GM19467 (cell line): ENCODE results near the gene AFF3.
"Not testable (repeated sequence)": the region's sequence is repeated elsewhere in the genome, so short reads cannot be mapped to it uniquely, and the experiment has no call there.

Source experiments
- ATAC-seq: cut with Tn5 transposase; IDR thresholded peaks from one replicate; pipeline ENCODE4 v1.9.1; 2021; ENCODE audit warnings: mild to moderate bottlenecking, moderate library complexity; ENCODE audit not compliant: unreplicated experiment

The AFF3 gene

DNA sequence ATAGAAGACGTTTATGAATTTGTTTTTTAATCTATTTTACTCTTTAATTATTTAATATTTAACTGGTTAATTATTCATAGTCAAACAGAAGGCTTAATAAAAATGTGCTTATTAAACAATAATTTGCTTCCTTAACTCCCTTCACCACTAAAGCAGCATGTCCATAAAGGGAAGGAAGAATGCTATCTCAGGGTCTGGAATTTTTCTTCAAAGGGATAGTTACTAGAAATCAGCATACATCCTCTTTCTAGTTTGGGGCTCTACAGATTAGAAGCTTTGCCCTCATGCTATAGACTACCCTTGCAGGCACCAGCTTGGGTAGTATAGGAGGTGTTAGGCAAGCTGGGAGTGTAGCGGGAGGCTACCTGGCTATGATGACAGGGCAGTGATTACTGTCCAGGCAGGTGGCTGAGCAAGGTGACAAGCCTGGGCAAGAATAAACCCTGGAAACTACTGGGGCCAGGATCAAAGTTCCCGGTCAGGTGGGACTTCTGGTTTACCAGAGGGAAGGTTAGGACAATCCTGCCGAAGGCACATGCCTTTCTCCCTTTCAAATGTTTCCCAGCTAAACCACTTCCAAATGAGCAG lies 376.6 kb downstream of the AFF3 start:
- ATAC-seq: no peak

DNA sequence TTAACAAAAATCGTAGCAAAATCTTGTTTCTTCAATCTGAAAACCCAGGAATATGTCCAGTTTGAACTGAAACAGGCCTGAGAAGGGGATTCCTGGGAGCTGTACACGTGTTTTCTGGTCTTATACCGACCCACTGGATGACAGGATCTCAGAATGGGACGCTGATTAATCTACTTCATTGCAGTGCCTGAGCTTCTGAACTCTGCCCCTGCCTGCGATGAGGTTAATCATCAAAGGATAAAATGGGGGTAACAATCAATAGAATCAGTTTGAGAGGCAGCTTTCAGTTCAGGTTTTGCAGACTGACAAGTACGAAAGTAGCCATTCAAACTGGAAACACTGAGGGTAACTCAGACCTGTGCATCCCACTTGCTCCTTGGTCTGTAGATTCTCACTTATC lies 378.6 kb downstream of the AFF3 start:
- ATAC-seq: no peak

DNA sequence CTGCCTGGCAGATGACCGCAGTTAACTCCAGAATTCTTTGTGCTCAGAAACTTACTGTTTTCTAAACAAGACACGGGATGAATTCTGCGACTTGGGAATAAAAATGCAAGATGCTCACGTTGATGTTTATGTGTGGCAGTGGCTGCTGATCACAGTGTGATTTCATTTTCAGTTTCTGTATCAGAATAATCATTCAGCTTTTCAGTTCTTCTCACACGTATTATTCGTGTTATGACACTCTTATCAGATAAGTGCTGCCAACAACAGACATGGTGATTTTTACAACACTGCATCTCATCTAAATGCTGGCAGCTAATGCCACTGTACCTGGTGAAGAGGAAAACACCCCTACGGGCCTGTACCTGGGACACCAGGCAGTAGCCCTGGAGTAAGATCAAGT lies 379.7 kb downstream of the AFF3 start:
- ATAC-seq: no peak

DNA sequence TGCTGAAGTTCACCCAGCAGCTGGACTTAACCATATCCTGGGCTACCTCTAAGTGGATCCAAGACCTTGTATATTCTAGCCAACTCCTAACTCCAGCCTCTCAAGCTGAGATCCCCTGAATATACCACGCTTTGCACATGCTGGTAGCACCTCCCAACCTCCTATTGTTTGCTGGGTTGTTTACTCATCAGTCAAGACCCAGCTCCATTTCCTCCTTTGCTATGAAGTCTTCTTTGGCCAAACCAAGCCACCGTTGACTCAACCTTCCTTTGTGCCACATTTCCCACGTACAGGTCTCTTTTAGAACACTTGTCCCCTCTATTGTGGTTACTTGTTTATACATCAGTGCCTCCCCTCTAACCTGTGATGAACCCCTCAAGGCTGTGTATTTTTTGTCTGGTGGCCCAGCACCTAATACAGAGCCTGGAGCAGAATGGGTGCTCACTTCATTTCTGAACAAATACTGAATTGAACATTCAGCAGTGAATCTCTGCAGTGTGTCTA lies 384.7 kb downstream of the AFF3 start:
- no peak for ATAC-seq

DNA sequence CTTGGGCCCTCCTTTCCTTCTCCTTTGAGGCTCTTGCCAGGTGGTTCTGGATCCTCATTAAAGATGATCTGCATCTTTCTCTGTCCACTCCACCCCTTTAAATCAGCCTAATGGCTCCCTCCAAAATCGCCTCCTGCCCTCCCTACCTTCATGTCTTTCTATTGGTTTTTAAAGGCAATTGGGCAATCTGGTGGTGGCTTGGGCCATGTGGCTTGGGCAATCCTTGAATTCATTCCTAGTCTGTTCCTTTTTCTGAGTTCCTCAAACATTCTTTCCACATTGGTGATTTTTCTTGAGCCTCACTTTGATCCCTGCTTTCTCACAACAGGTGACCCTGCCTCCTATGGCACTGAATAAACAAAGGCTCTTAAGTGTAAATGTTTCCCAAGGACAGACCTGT lies 386.3 kb downstream of the AFF3 start:
- no peak for ATAC-seq

DNA sequence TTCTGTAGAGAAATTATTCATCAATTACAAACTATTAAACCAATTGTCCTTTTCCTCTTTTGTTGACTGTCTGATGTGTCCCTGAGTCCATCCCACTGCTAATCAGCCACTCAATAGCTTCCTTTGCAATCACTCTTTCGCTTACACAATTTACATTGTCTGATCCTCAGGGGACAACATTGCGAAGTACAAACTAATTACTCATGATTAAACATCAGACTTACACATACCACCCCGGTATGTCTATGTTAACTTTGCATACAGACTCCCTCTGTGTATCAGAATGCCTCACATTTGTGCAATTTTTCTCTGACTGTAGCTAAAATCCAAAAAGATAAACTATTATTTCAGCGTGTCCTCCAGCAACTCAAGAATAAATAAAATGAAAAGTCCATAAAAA lies 388.2 kb downstream of the AFF3 start:
- no peak for ATAC-seq

DNA sequence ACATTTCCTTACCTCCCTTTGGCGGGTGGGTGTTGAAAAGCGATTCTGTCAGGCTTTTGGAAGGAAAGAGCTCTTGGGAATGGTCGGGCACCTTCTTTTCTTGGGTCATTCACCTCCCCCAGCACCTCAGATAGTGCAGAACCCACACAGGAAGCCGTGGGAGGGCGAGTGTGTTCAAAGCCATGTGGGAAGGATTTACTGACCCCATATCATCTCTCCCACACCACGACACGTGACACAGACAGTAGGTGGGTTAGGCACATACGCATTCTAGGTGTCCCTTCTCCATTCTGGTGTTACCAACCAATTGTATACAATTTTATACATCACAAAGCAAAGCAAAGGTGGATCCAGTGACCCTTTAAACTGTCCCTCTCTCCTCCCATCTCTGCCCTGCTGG lies 388.9 kb downstream of the AFF3 start:
- no peak for ATAC-seq

DNA sequence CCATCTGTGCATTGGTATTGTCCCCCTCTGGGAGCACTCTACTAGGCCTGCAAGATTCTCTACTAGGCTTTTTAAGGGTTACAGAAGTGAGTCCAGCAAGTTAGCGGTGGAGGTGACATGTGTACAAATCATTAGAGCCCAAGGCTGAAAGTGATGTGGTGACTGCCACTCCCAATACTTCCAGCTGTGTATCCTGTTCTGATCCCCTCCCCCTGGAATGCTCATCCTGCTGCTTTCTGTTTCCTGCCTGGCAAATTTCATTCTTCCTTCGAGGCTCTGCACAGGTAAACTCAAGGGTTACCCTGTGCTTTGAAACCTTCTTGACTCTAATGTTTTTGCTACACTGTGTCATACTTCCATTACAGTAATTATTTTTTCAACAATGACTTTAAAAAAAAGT lies 394.0 kb downstream of the AFF3 start:
- ATAC-seq: no peak

DNA sequence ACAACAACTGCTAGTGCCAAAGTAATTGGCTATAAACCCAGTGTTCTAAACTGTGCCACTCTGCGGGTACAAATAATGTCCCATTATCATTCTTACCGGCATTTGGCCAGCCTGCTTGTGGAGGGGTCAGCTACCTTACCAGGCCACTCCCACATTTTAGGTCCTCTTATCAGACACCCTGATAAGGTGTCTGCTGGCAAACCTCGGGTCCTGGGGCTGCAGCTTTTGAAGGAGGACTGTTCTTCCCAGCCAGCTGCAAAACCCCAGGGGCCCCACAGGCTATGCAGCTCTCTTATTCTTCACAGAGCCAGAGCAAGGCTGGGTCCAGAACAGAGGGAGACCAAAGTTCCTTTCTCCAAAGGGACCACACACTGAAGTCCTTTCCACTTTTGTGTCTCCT lies 394.5 kb downstream of the AFF3 start:
- no peak for ATAC-seq

DNA sequence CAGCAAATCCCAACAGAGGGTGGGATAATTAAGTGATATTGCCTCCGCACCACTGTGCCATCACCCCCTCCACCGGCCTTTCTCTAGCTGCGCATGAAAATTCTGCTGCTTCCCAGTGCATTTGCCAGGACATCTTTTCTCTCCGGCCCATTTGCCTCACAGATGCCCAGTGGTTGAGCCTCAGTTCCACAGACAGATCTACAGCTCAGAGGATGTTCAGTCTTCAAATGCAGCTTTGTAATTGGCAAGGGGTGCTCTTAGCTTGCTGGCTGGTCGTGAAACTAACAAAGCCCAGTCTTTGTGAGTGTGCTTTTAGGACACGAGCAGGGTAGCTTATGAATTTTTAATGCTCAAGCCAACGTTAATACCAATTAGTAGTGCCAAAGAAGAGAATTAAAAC lies 399.2 kb downstream of the AFF3 start:
- no peak for ATAC-seq

DNA sequence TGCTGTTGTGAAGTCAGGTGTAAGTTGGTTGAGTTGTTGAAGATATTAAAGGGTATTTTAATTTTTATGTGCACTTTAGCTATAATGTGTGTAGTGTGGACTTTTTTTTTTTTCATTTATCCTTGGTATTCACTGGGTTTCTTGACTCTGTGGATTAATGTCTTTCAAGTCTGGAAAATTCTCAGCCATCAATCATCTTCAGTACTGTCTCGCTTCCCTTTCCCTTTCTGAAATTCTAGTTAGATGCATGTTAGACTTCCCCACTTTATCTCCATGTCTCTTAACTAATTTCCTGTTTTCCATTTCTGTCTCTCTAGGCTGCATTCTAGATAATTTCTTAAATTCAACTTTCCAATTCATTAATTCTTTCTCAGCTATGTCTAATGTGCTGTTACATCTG lies 404.9 kb downstream of the AFF3 start:
- ATAC-seq: no peak

DNA sequence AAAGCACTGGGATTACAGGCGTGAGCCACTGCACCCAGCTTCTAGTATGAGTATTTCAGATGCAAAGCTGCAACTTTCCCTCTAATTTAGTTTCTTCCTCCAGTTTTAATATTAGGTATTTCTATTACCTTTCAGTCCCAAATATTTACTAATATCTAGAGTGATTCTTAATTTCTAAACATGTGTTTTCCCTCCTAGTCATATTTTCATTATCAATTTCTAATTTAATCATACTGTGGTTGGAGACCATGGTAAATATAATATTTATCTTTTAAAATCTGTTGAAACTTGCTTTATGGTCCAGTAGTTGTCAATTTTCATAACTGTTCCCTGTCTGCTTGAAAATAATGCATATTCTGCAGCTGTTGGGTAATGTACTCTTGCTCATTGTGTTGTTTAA lies 406.6 kb downstream of the AFF3 start:
- no peak for ATAC-seq

DNA sequence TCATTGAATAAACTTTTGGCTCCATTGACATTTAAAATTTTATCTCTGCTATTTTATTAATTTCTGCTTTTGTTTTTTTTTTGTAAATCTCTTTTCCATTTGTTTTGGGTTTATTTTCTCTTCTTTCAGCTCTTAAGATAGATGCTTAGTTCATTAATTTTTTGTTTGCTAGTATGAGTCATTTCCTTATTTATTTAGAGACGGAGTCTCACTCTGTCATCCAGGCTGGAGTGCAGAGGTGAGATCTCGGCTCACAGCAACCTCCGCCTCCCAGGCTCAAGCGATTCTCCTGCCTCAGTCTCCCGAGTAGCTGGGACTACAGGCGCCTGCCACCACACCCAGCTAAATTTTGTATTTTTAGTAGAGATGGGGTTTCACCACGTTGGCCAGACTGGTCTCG lies 407.1 kb downstream of the AFF3 start:
- not testable (repeated sequence) for ATAC-seq

DNA sequence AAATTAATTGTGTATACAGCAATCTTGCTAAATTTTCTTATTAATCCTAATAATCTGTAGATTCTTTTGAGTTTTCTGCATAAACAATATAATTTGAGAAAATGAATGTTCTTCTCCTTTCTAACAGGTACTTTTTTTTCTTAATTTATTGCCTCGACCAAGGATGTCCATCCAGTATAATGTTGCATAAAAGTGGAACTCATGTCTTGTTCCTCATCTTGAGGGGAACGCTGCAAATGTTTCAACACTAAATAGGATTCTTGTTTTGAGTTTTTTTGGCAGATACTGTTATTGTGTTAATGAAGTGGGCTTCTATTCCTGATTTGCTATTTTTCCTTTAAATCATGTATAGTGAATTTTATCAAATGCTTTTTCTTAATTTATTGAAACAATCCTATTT lies 408.2 kb downstream of the AFF3 start:
- ATAC-seq: no peak

DNA sequence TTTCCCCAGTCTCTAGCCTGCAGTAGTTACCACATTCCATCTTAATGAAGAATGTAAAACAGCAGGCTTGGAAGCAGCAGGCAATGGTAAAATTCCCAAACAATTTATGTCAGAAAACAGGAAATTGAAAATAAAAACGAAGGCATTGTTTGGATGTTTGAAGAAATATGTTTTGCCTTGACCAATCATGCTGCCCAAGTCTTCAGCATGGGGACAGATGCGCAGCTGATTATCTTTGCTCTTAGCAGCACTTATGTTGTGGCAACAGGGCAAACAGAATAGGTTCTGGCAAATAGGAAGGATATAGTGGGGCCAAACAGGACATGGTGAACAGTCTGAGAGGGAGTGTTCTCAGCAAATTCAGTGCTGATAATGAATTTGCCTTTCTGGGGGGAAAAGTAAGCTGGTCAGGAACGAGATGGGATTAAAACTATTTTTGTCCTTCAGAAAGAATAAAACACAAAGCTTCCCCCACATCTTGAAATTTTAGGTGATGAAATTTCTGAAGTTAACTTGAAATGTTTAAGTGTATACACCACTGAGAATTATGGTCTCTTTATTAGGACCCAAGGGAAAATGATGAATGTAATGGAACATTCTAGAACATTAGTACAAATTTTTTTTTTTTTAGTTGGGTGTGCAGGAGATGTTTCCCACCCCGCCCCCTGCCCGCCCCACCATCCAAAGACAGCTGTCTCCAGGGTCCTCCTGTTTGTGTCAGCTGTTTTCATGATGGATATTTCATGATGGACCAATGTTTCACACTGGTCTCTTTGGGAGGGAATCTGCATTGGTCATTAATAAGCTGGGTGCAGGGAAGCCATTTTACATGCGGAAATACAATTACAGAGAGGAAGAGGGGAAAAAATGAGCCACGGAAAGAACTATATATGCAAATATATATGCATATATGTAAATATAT lies 413.0 kb downstream of the AFF3 start:
- no peak for ATAC-seq

DNA sequence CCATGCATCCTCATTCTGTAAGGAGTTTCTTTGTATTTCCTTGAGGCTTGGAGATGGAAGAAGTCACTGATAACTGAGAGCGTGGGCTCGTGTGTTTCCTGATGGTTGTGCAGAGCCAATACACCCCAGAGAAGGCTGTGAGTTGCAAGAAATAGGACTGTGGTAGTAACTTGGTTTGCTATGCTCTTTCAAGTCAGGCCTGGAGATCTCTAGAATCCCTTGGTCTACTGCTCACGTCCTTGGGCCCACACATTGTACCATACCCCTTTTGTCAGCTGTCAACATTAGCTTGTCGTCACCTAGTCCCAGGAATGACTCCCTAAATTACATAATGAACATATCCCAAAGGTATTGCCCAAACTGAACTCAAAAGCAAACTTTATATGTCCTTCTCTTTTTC lies 414.2 kb downstream of the AFF3 start:
- no peak for ATAC-seq

DNA sequence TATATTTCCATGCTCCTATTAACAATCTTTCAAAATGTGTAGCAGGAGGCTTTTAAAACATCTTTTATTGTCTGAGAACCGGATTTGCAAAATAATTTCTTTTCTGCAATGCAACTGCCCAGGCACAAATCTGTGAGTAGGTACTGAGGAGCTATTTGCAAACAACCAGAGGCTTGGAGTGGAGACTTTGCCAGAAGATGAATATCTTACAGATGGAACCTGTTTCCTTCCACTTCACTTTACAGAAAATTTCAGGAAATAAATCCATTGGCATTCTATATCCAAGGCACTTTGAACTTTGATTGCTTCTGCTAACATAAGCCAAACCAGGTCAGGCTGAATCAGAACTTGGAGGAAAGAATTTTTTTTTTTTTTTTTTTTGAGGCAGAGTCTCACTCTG lies 415.2 kb downstream of the AFF3 start:
- no peak for ATAC-seq

DNA sequence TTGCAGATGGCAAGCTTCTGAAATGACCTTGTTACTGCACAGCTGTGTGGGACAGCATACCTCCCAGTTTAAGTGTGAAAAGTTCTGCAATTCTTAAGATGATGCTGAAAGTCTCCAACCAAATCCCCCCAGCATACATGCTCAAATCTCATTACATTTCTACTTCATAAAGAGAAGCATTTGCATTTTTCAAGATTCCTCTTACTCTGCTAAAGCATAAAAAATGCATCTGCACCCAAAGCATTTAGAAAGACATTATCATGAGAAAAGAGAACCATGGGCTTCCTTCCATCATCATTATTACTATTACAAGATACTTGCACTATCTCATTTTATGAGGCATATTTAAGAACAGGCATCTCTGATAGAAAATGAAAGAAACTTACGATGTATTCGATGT lies 415.7 kb downstream of the AFF3 start:
- ATAC-seq: no peak

DNA sequence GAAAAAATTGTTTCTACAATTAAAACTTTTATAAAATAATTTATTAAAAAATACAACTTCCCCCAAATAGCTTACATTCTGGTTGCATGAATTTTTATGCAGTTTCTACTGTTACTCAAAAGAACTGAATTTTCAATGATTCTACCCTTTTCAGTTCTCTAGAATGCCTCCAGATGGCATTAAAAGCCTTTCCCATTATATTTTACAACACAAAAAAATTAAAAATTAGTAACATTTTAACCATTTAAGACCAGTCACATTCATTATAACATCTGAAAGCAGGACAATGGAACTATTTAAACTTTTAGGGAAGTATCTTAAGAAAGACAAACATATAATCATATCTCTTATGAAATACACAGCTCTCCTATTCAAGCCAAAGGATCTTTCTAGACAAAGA lies 416.6 kb downstream of the AFF3 start:
- ATAC-seq: no peak

DNA sequence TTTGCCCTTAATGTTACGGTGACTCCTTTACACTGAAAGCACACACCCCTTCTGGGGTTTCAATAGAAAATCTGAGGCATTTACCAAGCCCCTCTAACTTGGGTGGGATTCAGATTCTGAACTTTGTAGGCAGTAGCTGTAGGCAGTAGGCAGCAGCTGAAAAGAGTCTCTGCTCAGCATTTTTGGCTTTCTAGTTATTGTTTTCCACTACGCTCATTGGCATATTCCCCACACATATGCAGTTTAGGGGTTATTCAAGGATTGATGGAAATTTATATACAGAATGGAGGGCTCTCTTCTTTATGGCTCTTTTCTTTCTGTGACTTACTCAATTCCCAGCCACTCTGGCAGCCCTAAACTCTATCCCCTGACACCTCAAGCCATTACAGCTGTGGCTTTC lies 419.9 kb downstream of the AFF3 start:
- no peak for ATAC-seq

DNA sequence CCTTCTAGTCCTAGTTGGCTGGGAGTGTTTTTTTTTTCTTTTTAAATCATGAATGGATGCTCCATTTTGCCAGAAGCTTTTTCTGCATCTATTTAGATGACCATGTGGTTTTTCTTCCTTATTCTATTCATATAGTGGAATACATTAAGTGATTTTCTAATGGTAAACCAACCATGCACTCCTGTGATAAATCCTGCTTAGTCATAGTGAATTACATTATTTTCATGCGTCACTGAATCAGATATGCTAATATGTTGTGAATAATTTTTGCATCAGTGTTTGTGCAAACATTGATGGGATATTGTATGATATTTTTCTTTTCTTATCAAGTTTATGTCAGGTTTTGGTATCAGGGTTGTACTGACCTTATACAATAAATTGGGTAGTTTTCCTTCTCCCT lies 423.3 kb downstream of the AFF3 start:
- no peak for ATAC-seq

DNA sequence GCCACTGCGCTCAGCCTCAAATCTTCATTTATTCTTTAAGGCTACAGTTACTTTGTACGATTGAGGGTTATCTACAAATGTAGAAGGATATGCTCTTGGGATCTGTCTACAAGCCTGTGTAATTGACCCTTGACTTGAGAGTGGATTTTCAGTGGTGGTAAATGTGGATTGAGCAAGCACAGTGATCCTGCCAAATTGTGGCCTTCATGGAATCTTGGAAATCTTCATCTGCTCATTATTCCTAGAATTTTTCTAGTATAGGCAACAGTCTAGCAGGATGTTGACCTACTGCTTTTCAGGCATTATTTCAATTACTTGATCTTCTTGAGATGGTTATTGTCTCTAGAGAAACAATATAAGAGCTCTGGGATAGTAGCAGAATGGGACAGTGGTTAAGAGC lies 426.4 kb downstream of the AFF3 start:
- ATAC-seq: no peak

DNA sequence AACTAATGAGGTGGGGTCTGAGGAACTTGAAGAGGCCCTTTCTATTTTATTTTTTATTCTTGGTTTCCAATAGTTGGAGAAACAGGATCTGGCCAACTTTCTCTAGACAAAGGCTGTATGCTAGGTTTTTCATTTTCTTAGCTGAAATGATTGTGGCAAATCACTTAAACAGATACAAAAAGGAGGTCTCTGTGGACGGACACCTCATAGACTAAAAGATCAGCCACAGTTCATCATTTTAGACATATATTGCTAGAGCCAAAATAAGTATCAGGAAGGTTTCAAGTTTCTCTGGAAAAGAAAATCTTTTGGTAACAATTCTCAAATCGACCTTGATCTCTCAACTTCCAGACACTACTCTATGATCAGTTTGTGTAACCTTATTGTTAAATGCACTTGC lies 428.0 kb downstream of the AFF3 start:
- no peak for ATAC-seq
